Uterus (tissue), 4 donors: ENCODE results near the gene IBSP. TPM values are rescaled to one million over a fixed set of nuclear protein-coding genes. Genes with fewer than 3 reads are reported as not detected.

ENCODE experiments used
- DNase-seq, 2 donors: peaks; one replicate each; pipeline ENCODE4 v3.0.0-alpha.2; 2019 to 2020
- H3K27ac ChIP-seq, 2 donors: fragments of 200-600 bp; sonication (generic); 1 replicate in 1 of 2; 2 replicates in 1 of 2; pipeline ENCODE4 v1.5.1; 2016 to 2018
- H3K27me3 ChIP-seq, 2 donors: fragments of 200-600 bp; sonication (generic); one replicate each; pipeline ENCODE4 v1.5.1; 2018 to 2019; ENCODE audit warnings: control low read depth in 1 of 2
- H3K36me3 ChIP-seq, 2 donors: fragments of 200-600 bp; sonication (generic); one replicate each; pipeline ENCODE4 v1.5.1; 2019; ENCODE audit warnings: control low read depth in 1 of 2
- H3K4me1 ChIP-seq, 2 donors: fragments of 200-600 bp; sonication (generic); one replicate each; pipeline ENCODE4 v1.5.1; 2018 to 2019; ENCODE audit warnings: control low read depth in 1 of 2
- H3K4me3 ChIP-seq, 2 donors: fragments of 200-600 bp; sonication (generic); 1 replicate in 1 of 2; 2 replicates in 1 of 2; pipeline ENCODE4 v1.5.1; 2018 to 2019; ENCODE audit warnings: mild to moderate bottlenecking in 1 of 2
- H3K9me3 ChIP-seq, 2 donors: fragments of 200-600 bp; sonication (generic); one replicate each; pipeline ENCODE4 v1.5.1; 2019; ENCODE audit warnings: control low read depth in 1 of 2
- CTCF ChIP-seq, 4 experiments: fragments of 200-600 bp in 2 of 4; fragments of 450-650 bp in 2 of 4; sonication (generic) in 2 of 4; IDR thresholded peaks; one replicate each; pipeline ENCODE4 v1.5.1; 2016 to 2019; ENCODE audit warnings: antibody characterized with exemption in 4 of 4, mild to moderate bottlenecking in 2 of 4, moderate library complexity in 1 of 4
- POLR2A ChIP-seq, 2 donors: fragments of 450-650 bp; IDR thresholded peaks; one replicate each; pipeline ENCODE4 v1.6.1; 2016; ENCODE audit warnings: antibody characterized with exemption in 2 of 2, mild to moderate bottlenecking in 1 of 2, moderate library complexity in 1 of 2
- intact Hi-C: fragments of 100-400 bp; cut with DNase I; formaldehyde crosslinking; loops from one replicate; pipeline ENCODE4 v1.15.1; 2023; ENCODE audit warnings: low total_unique reads
- total RNA-seq, 4 donors: library from RNA; depleted of rRNA in 3 of 4; stranded (reverse); fragments of >200 nt in 3 of 4; gene quantifications; one replicate each; pipeline versions ENCODE4 v1.1.0 to v1.2.4, GENCODE V29; 2014 to 2023
- donor health status: DM: yes; HTN: yes; CAD: no.

IBSP gene
- total RNA-seq, 4 donors from 2014 or later: not detected

- H3K9me3 ChIP-seq: no peaks in the 10 kb centered on the region
- intact Hi-C loops: no loop called here
- no peaks in the 10 kb centered on the region for H3K4me1 ChIP-seq
- H3K27me3 ChIP-seq: no peaks in the 10 kb centered on the region
- peak overlapping the region; percentile 64 to 76 for H3K27ac ChIP-seq
- peak overlapping the region in 1 of 2 donors; percentile 17 for H3K4me3 ChIP-seq
- H3K36me3 ChIP-seq: no peaks in the 10 kb centered on the region
- TF ChIP-seq POLR2A (IDR thresholded peaks at IDR 0.05) (no peak), CTCF (IDR thresholded peaks at IDR 0.05) (peak; percentile 52 to 68 (median 66))
- DNase-seq: peak; percentile 45 to 66
Measured at GRCh38 chr4:87848622-87849351, 49.4 kb downstream of the IBSP start.

- Histone ChIP-seq H3K36me3 (no peaks in the 10 kb centered on the region), H3K27me3 (no peaks in the 10 kb centered on the region), H3K4me3 (no peak overlapping the region), H3K27ac (peak overlapping the region in 1 of 2 donors; percentile 76), H3K9me3 (no peaks in the 10 kb centered on the region), H3K4me1 (no peaks in the 10 kb centered on the region)
- no peak for TF ChIP-seq CTCF (IDR thresholded peaks at IDR 0.05)
- no peak for TF ChIP-seq POLR2A (IDR thresholded peaks at IDR 0.05)
- intact Hi-C loops: loop anchor here (5.0 kb wide), 1 partner anchor 363 kb away; no protein-coding TSS in a partner anchor
- DNase-seq: no peak
Measured at GRCh38 chr4:87849612-87850011, 50.3 kb downstream of the IBSP start.

- Histone ChIP-seq H3K4me1 (no peaks in the 10 kb centered on the region), H3K27ac (no peak overlapping the region), H3K9me3 (no peaks in the 10 kb centered on the region), H3K36me3 (no peaks in the 10 kb centered on the region), H3K27me3 (no peaks in the 10 kb centered on the region), H3K4me3 (no peak overlapping the region)
- no peak for DNase-seq
- intact Hi-C loops: loop anchor here (5.0 kb wide), 1 partner anchor 361 kb away; no protein-coding TSS in a partner anchor
- TF ChIP-seq CTCF (IDR thresholded peaks at IDR 0.05) (no peak), POLR2A (IDR thresholded peaks at IDR 0.05) (no peak)
Measured at GRCh38 chr4:87851332-87851731, 52.0 kb downstream of the IBSP start.

GRCh38 chr4:87851953-87852352 lies 52.6 kb downstream of the IBSP start:
- TF ChIP-seq POLR2A (IDR thresholded peaks at IDR 0.05): no peak
- no peak for TF ChIP-seq CTCF (IDR thresholded peaks at IDR 0.05)
- no peak overlapping the region for H3K27ac ChIP-seq
- intact Hi-C loops: loop anchor here (5.0 kb wide), 1 partner anchor 360 kb away; no protein-coding TSS in a partner anchor
- H3K36me3 ChIP-seq: no peaks in the 10 kb centered on the region
- H3K9me3 ChIP-seq: no peaks in the 10 kb centered on the region
- H3K27me3 ChIP-seq: no peaks in the 10 kb centered on the region
- no peak overlapping the region for H3K4me3 ChIP-seq
- no peaks in the 10 kb centered on the region for H3K4me1 ChIP-seq
- no peak for DNase-seq

GRCh38 chr4:87853108-87853507 lies 53.8 kb downstream of the IBSP start:
- TF ChIP-seq POLR2A (IDR thresholded peaks at IDR 0.05) (no peak), CTCF (IDR thresholded peaks at IDR 0.05) (peak; percentile 50 to 67 (median 61))
- Histone ChIP-seq H3K36me3 (no peaks in the 10 kb centered on the region), H3K9me3 (no peaks in the 10 kb centered on the region), H3K4me3 (no peak overlapping the region), H3K27ac (no peak overlapping the region), H3K4me1 (no peaks in the 10 kb centered on the region), H3K27me3 (no peaks in the 10 kb centered on the region)
- no peak for DNase-seq
- intact Hi-C loops: loop anchor here (5.0 kb wide), 1 partner anchor 359 kb away; no protein-coding TSS in a partner anchor
